GM19468 (cell line): ENCODE measurements around the gene SLX9.

ENCODE experiments used
- ATAC-seq: cut with Tn5 transposase; IDR thresholded peaks from one replicate; pipeline ENCODE4 v1.9.1; 2021; ENCODE audit warnings: mild to moderate bottlenecking, moderate library complexity, moderate number of reproducible peaks; ENCODE audit not compliant: unreplicated experiment; ENCODE audit errors: extremely low read depth

SLX9 gene

DNA sequence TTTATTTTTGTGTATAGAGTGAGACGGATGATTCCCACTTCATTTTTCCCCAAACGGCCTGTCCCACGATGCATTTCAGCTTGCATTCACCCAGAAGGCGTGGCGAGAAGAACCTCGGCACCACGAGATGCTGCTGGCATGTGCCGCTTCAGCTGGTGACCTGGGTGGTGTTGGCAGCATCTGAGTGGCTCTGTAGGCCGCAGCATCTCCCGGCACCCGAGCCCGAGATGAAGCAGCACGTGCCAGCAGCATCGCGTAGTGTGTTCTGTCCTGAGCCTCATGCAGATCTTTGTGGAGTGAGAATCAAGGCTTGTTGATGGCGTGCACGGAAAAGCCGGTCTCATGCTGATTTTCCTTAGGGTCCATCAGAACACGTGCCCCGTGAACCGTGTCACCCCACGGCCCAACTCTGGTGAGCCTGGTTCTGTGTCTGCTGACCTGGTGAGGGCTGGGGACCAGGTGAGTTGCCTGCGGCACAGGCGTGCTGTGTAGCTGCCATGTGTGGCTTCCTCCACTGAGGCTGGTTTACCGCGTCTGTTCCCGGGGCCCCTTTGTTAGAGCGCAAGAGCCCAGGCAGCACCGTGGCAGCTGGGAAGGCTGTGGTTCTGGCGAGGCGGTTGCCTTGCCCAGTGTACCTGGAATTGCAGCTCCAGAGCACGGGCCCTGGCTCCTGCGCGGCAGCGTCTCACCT is 16.7 kb downstream of the SLX9 start:
- ATAC-seq = no peak

DNA sequence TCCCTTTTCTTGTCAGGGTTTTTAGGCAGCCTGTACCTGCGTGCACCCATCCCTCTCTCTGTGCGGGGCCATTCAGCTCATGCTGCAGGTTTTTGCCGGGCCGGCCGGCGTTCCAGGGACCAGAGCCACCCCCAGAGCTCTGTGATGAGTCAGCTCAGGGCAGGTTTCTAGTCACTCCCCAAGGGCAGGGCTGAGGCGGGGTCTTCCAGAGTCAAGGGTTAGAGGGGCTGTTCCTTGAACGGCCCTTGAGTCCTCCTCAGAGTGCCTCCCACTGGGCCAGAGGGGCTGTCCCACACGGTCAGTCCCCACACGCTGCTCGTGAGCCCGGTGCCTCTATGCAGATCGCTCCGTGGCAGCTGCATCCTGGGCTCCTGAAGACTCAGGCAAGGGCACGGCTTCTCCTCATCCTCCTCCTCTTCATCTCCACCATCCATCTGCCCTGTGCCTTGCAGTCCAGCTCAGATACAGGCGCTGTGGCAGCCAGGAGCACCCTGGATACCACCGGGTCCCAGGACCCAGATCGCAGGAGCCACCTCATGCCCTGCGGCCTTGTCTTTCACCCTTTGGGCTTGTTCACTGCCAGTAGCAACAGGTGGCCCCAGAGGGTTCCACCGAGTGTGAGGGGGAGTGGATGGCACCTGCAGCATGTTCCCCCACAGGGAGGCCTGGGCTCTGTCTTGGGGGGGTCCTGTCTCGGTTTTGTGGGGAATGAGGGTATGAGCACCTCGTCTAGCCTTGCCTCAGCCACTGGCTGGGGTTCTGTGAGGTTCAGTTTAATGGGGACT is 17.4 kb downstream of the SLX9 start:
- ATAC-seq = no peak

DNA sequence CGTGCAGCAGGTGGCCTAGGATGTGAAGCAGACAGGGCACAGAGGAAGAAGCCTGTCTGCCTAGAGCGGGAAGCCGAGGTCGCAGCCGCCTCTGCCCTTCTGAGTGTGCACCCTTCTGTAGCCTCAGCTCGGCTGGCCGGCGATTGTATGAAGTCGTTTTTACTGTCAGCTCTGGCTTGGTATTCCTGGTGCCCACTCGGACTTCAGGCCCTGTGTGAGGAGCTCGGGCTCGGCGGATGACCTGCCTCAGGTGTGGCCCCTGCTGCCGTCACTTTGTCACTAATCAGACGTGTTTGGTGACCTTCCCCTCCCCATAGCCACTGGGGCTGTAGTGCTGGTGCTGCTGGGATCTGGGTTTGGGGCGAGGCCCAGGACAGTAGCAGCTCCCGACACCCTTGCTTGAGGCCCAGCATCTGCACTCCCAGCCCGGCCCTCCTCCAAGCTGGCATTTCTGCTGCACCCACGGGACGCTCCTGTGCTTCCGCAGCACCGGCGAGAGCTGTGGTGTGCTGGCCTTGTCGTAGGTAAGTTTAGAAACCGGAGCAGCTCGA is 18.1 kb downstream of the SLX9 start:
- no peak for ATAC-seq

DNA sequence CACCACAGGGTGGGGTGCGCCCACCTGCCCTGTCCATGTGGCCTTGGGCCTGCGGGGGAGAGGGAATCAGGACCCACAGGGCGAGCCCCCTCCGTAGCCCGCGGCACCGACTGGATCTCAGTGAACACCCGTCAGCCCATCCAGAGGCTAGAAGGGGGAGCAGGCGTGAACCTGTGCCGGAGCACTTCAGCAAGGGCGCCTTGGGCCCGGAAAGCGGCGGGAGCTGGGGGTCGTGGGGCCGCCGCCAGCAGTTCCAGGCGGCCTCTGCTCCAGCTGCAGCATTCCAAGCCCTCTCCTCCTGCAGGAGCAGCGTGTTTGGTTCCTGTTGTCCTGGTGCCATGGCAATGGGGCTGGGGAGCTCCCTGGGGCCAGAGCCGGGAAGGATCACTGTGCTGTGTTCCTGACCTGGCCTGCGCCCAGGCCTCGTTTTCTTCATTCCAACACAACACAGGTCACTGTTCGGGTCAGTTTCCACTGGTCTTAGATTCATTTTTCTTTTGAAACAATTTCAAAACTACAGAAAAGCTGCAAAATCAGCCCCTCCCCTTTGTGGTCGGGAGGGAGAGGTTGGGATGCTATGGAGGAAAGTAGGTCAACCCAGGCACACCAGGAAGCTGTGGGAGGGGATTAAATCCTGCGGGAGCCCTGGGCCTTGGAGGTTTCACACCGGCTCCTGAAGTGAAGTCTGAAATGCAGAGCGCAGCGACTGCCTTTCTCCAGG is 18.8 kb downstream of the SLX9 start:
- ATAC-seq = no peak

DNA sequence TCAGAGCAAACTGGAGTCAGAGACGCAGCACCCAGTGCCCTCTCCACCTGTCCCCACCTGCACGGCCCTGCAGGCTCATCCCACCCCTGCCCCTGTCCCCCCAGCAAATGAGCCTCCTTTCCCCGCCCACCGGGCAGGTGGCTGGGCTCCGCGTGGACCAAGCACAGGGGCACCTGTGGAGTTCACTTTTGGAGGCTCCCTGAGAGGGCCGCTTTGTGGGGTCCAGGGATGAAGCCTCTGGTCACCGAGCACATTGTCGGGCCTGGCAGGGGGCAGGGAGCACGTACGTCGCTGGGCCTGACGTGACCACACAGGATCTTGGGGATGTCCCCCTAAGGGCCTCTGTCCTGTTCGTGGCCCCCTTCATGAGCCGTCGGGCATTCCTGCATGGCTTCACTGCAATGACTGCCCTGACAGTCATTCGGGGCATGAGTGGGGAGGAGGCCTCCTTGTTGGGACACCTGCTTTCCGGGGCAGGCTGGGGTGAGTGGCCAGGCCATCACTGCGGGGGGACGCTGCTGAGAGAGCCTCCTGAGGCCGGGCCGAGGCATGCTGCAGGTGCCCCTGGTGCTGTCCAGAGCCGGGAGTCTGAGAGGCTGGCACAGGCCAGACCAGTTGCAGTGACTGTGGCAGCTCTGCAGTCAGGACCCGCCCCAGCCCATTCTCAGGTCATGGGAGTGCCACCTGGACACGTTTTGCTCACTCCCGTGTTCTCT is 19.7 kb downstream of the SLX9 start:
- no peak for ATAC-seq

DNA sequence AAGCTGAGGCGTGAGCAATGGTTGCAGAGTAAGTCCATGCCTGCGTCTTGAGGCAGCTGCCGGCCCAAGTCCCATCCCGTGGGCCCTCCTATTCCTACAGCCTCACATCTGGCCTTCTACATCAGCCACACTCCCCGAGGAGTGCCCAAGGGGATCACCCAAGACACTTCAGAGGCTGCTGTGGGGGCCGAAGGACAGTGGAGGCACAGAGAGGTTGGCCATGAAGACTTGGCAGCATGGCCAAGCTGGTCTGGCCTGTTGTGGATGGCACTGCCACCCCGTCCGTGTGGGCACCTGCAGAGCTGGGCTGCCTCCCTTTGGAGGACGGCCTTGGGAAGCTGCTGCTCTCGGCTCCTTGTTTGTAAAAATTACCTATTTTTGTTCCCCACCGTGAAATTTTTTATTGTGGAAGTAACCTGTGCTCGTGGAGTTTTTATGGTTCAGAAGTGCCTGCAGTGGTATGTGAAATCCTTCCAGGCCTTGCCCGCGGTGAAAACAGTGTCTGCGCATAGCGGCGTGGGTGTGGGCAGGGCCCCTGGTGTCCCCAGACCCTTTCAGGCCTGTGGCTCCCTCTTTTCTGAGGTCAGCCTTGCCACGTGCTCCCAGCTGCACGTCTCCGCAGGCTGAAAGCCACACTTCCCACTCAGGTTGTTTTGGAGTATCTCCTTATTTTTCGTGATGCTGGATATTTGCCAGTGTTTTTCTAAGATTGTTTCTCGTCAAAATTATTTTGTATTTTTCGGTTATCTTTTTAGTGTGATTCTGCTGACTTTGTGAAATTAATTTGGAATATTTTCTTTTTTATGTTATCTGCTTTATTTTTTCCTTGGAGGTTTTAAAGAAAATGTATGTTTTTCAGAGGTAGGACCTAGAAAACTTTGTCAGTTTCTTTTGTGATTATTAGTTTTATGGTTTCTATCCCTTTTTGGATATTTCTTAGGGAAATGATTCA is 20.6 kb downstream of the SLX9 start:
- ATAC-seq = no peak

DNA sequence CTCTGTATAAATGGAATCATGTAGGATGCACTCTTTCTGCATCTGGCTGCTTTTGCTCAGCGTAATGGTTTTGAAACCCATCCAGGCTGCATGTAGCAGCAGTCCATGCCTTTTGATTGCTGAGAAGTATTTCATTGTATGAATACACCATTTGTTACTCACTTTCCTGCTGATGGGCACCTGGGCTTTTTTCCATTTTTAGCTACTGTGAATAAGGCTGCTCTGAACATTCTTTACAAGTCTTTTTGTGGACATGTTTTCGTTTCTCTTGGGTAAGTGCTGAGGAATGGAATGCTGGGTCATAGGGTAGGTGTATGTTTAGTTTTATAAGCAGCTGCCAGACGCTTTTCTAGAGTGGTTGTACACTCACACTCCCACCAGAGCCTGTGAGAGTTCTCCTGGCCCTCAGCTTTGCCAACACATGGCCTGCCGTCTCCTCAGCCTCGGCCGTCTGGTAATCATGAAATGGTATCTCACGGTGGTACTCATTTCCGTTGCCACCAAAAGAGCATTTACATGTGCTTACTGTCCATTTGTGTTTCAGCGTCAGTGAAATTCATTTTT is 22.7 kb downstream of the SLX9 start:
- ATAC-seq = no peak

DNA sequence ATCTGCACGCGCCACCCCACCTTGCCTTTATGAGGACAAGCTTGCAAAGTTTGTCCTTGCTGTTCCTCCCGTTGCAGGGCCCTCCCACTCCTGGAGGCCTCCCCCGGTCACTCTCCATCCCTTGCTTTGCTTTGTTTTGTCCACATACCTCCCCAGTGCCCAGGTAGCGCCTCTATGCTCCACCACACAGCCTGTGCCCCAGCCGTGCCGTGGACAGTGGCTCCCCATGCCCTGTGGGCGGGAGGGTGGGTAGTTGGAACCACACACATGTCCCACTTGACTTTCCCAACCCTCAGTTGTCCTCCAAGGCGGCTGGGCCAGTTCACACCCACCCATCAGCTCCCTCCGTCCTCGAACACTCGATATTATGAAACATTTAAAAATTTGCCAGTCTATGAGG is 24.6 kb downstream of the SLX9 start:
- ATAC-seq = no peak

DNA sequence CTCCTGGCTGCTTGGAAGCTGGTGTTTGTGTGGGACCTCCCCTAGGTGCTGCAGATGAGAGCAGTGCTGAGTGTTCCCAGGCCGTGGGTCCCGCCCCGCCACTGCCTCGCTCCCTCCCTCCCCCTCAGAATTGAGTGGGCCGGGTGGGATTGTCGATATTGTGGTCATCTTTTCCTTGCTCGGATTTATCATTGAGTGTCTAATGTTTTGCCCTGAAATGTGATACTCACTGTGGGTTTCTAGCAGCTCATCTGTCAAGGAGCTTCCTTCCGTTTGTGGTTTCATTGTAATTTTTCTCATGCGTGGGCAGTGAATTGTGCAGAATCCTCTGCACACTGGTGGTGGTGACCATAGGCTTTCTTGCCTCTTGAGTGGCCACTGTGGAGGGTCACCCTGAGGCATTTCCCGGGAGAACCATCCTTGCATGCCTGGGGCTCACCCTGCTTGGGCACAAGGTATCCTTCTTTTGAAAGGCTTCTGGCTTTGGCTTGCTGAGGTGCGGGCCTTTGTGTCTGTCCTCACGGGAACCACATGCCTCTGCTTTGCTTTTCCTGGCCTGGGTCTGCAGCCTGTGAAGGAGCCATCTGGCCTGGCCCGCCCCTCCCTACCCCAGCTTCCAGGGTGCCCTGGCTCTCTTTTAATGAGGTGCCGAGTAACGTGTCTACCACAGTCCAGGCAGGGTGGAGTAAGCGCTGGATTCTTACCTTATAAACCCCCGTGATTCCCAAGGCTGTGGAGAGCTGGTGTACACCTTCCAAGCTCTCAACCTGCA is 25.6 kb downstream of the SLX9 start:
- ATAC-seq = no peak

DNA sequence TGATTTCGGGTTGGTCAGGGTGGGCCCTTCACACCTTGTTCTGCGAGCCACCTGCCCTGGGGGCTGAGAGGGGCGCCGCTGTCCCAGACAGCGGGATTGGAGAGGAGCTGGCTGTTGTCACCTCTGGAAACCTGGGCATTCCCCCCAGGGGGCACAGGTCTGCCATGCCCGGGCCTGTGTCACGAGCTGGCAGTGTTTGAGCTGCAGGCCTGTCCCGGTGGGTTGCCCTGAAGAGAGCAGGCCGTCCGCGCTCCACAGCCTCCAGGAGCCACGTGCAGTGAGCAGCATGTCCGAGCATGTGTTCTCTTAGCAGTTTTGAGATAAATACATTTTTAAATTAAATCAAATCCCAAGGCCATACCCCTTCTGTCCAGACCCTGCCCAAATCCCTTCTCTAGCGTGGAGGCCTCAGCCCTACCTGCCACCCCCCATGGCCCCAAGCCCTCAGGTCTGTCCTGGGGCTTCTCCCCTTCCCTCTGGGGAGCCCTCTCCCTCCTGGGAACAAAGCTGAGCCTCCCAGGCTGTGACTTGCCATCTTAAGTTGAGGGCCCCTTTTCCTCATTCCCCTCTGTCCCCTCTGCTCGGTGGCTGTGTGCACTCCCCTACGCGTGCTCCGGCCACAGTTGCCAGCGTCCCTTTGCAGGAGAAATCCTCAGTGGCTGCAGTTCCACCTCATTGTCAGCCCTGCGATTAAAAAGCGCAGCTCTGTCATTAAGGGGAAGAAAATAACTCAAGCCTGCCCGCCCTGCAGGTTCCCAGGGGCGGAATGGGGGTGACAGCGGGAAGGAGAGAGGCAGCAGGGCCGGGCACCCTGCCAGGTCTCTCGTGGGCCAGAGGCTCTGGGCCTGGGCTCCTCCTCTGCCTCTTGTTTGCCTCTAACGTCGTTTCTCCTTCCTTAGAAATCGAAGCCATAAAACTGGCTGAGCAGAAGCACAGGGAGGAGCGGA is 26.6 kb downstream of the SLX9 start:
- ATAC-seq = no peak

DNA sequence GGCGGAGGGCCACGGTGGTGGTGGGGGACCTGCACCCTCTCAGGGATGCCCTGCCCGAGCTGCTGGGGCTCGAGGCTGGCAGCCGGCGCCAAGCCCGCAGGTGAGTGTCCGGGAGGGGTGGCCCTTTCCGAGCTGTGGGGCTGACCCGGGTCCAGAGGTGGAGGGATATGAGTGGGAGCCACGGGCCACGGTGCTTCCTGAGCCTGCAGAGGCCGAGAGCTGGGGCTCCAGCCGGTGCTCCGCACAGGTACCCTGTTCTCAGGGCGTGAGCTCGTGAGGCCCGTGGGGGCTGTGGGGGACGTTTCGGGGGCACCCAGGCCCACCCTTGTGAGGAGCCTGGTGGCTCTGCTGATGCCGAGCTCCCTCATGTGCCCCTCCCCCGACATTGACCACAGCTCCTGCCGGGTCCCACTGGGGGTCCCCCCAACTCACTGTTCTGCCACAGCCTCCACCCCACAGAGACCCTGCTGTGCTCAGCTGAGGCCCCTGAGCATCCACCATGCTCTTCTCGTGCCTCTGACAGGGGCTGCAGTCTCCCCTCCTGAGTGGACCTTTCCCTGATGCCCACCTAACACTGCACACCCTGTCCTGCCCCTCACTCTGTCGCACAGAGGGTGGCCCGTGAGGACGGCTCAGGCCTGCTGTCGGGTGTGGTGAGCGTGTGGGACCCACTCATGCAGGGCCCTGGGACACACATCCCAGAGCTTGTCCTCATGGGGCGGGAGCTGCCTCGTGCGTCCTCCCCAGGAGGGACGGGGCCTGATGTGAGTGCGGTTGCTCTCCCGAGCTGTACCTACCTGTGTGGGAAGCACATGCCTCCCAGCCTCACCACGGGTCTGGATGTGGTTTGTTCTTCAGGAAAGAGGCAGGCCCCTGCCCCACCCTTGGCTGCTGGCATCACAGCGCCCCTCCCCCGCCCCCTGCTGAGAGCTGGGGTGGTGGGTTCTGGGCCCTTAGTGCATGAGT is 27.5 kb downstream of the SLX9 start:
- no peak for ATAC-seq

DNA sequence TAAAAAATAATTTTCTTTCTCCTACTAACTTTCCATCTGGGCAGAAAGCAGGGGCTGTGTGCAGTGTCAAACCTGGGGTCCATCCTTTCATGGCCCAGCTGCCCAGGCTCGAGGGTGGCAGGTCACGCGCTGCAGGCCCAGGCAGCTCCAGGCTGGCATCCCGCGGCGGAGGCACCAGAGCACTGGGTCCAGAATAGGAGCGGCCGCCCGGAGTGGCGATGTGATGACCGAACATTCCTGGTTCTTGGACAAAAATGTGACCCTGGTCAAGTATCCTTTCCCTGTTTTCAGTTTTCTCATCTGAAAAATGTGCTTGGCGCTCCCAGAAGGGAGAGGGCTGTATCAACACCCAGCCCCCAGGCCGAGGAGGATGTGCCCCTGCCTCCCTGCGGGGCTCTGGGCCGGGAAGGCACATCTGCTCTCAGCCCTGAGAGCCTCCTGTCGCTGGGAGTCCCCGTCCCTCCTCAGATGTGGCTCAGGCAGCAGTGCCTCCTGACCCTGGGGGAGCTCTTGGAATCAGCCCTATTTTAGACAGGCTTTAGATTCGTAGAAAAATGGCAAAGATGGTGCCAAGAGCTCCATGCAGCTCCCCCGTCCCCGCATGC is 29.3 kb downstream of the SLX9 start:
- no peak for ATAC-seq

DNA sequence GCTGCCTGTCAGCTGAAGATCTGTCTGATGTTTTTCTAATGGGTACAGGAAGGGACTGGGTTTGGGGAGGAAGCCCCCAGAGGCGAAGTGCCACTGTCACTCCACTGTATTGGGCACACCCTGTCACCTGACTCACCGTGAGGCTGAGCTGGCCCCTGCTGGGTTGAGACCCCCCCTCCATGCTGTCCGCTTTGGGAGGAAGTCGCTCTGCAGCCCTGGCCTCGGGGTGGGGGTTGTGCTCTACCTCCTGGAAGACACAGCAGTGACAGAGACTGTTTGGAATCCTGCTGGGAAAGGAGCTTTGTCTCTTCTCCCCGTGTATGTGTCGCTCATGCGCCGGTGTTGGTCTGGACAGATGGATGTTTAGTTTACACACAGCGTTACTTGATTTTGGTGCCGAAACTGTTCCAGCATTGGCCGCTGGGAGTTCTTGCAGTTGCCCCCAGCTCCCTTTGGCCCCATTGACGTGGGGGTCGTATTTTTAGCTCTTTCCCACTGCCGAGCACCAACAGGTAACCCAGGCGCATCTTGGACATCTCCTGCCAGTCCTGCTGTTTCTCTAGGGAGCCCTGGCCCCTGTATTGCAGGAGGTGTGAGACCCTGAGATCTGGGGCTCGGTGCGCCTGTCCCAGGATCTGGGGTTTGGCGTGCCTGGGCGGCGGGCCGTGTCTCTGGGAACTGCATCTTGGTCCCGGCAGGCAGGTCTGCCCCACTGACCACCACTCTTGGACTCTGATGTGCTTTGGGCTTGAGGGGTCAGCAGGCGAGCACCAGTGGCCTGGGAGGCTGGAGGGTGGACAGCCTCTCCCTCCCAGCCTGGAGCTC is 30.3 kb downstream of the SLX9 start:
- ATAC-seq = no peak

DNA sequence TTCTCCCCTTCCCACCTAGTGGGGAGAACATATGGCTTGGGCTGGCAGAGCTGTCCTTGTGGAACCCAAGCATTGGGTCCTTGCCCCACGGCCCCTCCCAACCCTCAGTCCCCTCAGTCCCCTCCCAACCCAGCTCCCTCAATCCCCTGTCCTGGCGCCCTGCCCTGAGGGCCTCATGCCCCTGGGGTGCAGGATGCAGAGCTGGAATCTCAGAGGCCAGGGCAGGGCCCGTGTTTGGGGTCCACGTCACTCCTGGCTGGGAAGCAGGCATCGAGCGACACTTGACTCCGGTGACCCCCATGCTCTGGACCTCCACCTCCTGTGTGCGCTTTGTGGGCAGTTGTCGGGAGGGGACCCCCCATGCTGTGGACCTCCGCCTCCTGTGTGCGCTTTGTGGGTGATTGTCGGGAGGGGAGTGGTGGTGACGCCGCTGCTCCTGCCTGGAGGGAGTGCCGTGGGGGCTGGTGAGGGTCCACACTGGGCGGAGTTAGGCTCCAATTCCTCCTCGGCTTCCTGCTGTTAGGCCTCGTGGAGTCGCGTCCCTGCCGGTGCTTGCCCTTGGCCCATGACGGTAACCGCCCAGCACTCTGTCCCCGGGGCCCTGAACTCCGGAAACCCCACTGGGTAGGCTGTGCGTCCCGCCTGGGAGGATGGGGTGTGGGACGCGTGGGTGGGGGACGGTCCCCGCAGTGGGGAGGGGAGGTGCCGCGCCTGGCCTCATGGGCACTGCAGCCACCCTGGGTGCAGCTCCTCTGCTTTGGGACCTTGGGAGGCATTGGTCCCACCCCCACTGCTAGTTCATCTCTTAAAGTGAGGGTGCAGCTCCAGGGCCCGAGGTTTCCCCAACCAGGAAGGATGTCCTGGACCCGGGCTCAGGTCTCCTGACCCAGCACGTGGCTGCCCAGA is 31.2 kb downstream of the SLX9 start:
- ATAC-seq = no peak
